Measurements from ENCODE around the gene LMO7. TPM values are rescaled to one million over a fixed set of nuclear protein-coding genes. Genes with fewer than 3 reads are reported as not detected.

LMO7 gene
- total and polyA plus RNA-seq, 2 of the 8 experiments (the other 6 are each of a cell fraction or from before 2014, with no cell fraction given): 8.1 to 28.3 TPM

GRCh38 chr13:75675421-75675820, 39.3 kb downstream of the LMO7 start (continued):
- no peak for TF ChIP-seq RAD21 (IDR thresholded peaks at IDR 0.05 in 1 of 2, conservative IDR thresholded peaks at IDR 0.05 in 1 of 2; ENCODE audit: low read depth in 2 of 2, low read length in 2 of 2)
- TF ChIP-seq EZH2 (IDR thresholded peaks at IDR 0.05; ENCODE audit: low read depth, low read length, severe bottlenecking): no peak
- no peak for TF ChIP-seq POLR2A (IDR thresholded peaks at IDR 0.05; ENCODE audit: control extremely low read depth in 1 of 2, low read depth in 2 of 2, low read length in 2 of 2)
- no peak for TF ChIP-seq RFX5 (IDR thresholded peaks at IDR 0.05; ENCODE audit: borderline replicate concordance, low read depth, low read length)
- TF ChIP-seq KDM4A (IDR thresholded peaks at IDR 0.05; ENCODE audit: low read depth, low read length, severe bottlenecking): no peak
- TF ChIP-seq SUZ12 (IDR thresholded peaks at IDR 0.05; ENCODE audit: low read length): no peak
- no peak for TF ChIP-seq ASH2L (IDR thresholded peaks at IDR 0.05; ENCODE audit: low read length)
- TF ChIP-seq TBP (IDR thresholded peaks at IDR 0.05; ENCODE audit: low read depth, low read length): no peak
- TF ChIP-seq ATF2 (IDR thresholded peaks at IDR 0.05; ENCODE audit: low read length): no peak
- no peak for TF ChIP-seq CTCF (IDR thresholded peaks at IDR 0.05; ENCODE audit: control extremely low read depth in 1 of 3, insufficient read depth in 1 of 3, low read depth in 1 of 3, low read length in 3 of 3)
- TF ChIP-seq SRF (IDR thresholded peaks at IDR 0.05; ENCODE audit: low read depth, low read length): no peak
- TF ChIP-seq NANOG (IDR thresholded peaks at IDR 0.05; ENCODE audit: insufficient read depth, low read depth, low read length, poor library complexity, severe bottlenecking): no peak
- no peak for TF ChIP-seq CBX8 (IDR thresholded peaks at IDR 0.05; ENCODE audit: borderline replicate concordance, low read depth, low read length)
